GM12878 (cell line): ENCODE data around the gene ATP5F1D. TPM values are rescaled to one million over a fixed set of nuclear protein-coding genes. Genes with fewer than 3 reads are reported as not detected.

ENCODE experiments used
- ATAC-seq: fragments of 200-7000 bp; cut with Tn5 transposase; 3 replicates; pipeline ENCODE4 v1.9.1; 2020; ENCODE audit warnings: mild to moderate bottlenecking, moderate library complexity
- BruUV-seq: library from RNA; stranded (reverse); fragments of 400-500 nt; replicated peaks from 2 replicates; lab custom pipeline; 2021; lab: Mats Ljungman, UMichigan
- CTCF ChIA-PET: fragments of 300-600 bp; sonication (Branson Sonifier 250); formaldehyde crosslinking; extraction: SDS; loops from one replicate; lab custom pipeline; 2021; ENCODE audit warnings: inconsistent platforms; lab: Yijun Ruan, JAX
- POLR2A ChIA-PET: fragments of 350-600 bp; formaldehyde crosslinking; extraction: SDS; loops from one replicate; lab custom pipeline; 2021; ENCODE audit warnings: inconsistent platforms; lab: Charles Lee
- RAD21 ChIA-PET: fragments of 300-600 bp; sonication (Branson Sonifier 250); formaldehyde crosslinking; loops from one replicate; lab custom pipeline; 2023; ENCODE audit warnings: antibody characterized with exemption; ENCODE audit not compliant: unreplicated experiment; lab: Charles Lee
- SMC1A ChIA-PET: fragments of 300-600 bp; sonication (Branson Sonifier 250); formaldehyde crosslinking; loops from one replicate; lab custom pipeline; 2023; ENCODE audit not compliant: unreplicated experiment, uncharacterized antibody; lab: Charles Lee
- DNase-seq: peaks from one replicate; pipeline ENCODE4 v3.0.0-alpha.2; 2011; ENCODE audit warnings: low read depth, low spot score
- FAIRE-seq: peaks from 3 replicates; lab custom pipeline; 2011; peaks lifted over from hg19 to GRCh38; lab: Jason Lieb, UNC
- H2AFZ ChIP-seq: 2 replicates; pipeline ENCODE4 v1.6.0; 2011; ENCODE audit warnings: low read depth, low read length, control low read depth; ENCODE audit not compliant: control insufficient read depth
- H3K27ac ChIP-seq: 2 replicates; pipeline ENCODE4 v1.5.1; 2011; ENCODE audit warnings: control low read depth; ENCODE audit not compliant: control insufficient read depth, insufficient read depth
- H3K27me3 ChIP-seq, 2 experiments: replicated peaks in 1 of 2; 2 replicates each; pipeline versions ENCODE4 v1.6.0 to v1.6.1; 2011; ENCODE audit warnings: low read length in 1 of 2; ENCODE audit not compliant: control insufficient read depth in 2 of 2, insufficient read depth in 2 of 2
- H3K36me3 ChIP-seq, 2 experiments: 2 replicates each; pipeline ENCODE4 v1.5.1; 2011; ENCODE audit warnings: low read length in 1 of 2; ENCODE audit not compliant: control insufficient read depth in 2 of 2, insufficient read depth in 2 of 2
- H3K4me1 ChIP-seq: 2 replicates; pipeline ENCODE4 v1.6.1; 2011; ENCODE audit warnings: mild to moderate bottlenecking, low read length, moderate library complexity, mixed read lengths; ENCODE audit not compliant: control insufficient read depth, insufficient read depth
- H3K4me2 ChIP-seq: 2 replicates; pipeline ENCODE4 v1.6.0; 2011; ENCODE audit warnings: control low read depth; ENCODE audit not compliant: control insufficient read depth, insufficient read depth
- H3K4me3 ChIP-seq: fragments of 200-600 bp; sonication (generic); 2 replicates; pipeline ENCODE4 v1.5.1; 2016
- H3K79me2 ChIP-seq: 2 replicates; pipeline ENCODE4 v1.6.0; 2011; ENCODE audit warnings: low read length; ENCODE audit not compliant: control insufficient read depth, insufficient read depth
- H3K9ac ChIP-seq: 2 replicates; pipeline ENCODE4 v1.8.0; 2011; ENCODE audit warnings: low read length, control low read depth, mixed read lengths; ENCODE audit not compliant: control insufficient read depth, insufficient read depth
- H3K9me3 ChIP-seq: replicated peaks from 3 replicates; pipeline ENCODE4 v1.5.1; 2011; ENCODE audit warnings: mild to moderate bottlenecking, low read length; ENCODE audit not compliant: control insufficient read depth, insufficient read depth
- H4K20me1 ChIP-seq: 2 replicates; pipeline ENCODE4 v1.6.0; 2011; ENCODE audit not compliant: control insufficient read depth, insufficient read depth
- ATF7 ChIP-seq: fragments of 450-650 bp; IDR thresholded peaks from 2 replicates; pipeline ENCODE4 v1.6.1; 2016; ENCODE audit warnings: low read depth, mild to moderate bottlenecking
- BCL3 ChIP-seq: IDR thresholded peaks from 2 replicates; pipeline ENCODE4 v1.6.1; 2011; ENCODE audit warnings: borderline replicate concordance, low read depth, mild to moderate bottlenecking, moderate library complexity, low read length; ENCODE audit not compliant: insufficient read depth, poor library complexity, severe bottlenecking
- BCLAF1 ChIP-seq: fragments of 450-650 bp; IDR thresholded peaks from 2 replicates; pipeline ENCODE4 v1.6.1; 2017; ENCODE audit warnings: antibody characterized with exemption, mild to moderate bottlenecking, moderate library complexity
- CREM ChIP-seq: IDR thresholded peaks from 2 replicates; pipeline ENCODE4 v1.6.1; 2014; ENCODE audit warnings: antibody characterized with exemption, low read depth
- DPF2 ChIP-seq: fragments of 450-650 bp; IDR thresholded peaks from 2 replicates; pipeline ENCODE4 v1.6.1; 2017; ENCODE audit warnings: mild to moderate bottlenecking
- EGR1 ChIP-seq, 2 experiments: IDR thresholded peaks; 1 replicate in 1 of 2; 2 replicates in 1 of 2; pipeline ENCODE4 v1.6.1; 2011 to 2012; ENCODE audit warnings: low read depth in 2 of 2, low read length in 2 of 2, borderline replicate concordance in 1 of 2, mild to moderate bottlenecking in 1 of 2, moderate library complexity in 1 of 2
- HCFC1 ChIP-seq: fragments of 150-350 bp; IDR thresholded peaks from 2 replicates; pipeline ENCODE4 v1.6.1; 2014; ENCODE audit warnings: low read length
- KAT2A ChIP-seq: conservative IDR thresholded peaks from 2 replicates; pipeline ENCODE4 v1.6.1; 2011; ENCODE audit warnings: low read depth, low read length; ENCODE audit not compliant: control insufficient read depth
- MXI1 ChIP-seq: fragments of 150-350 bp; IDR thresholded peaks from 2 replicates; pipeline ENCODE4 v1.6.1; 2011; ENCODE audit warnings: low read depth, mild to moderate bottlenecking, inconsistent platforms, low read length, improper control_type of control experiment
- NBN ChIP-seq: fragments of 450-650 bp; IDR thresholded peaks from 2 replicates; pipeline ENCODE4 v1.6.1; 2016
- NFYA ChIP-seq: IDR thresholded peaks from 2 replicates; pipeline ENCODE4 v1.6.1; 2011; ENCODE audit warnings: low read depth, mild to moderate bottlenecking, low read length, improper control_type of control experiment, borderline replicate concordance
- RAD21 ChIP-seq: IDR thresholded peaks from 2 replicates; pipeline ENCODE4 v1.6.1; 2011; ENCODE audit warnings: mild to moderate bottlenecking, low read depth, low read length, moderate library complexity; ENCODE audit not compliant: insufficient read depth
- SIN3A ChIP-seq: IDR thresholded peaks from 2 replicates; pipeline ENCODE4 v1.6.1; 2012; ENCODE audit warnings: low read depth, low read length, improper control_type of control experiment
- SMAD5 ChIP-seq: IDR thresholded peaks from 2 replicates; pipeline ENCODE4 v1.6.1; 2016; ENCODE audit warnings: antibody characterized with exemption, low read depth
- YY1 ChIP-seq: IDR thresholded peaks from 2 replicates; pipeline ENCODE4 v1.6.1; 2011; ENCODE audit warnings: low read depth, mild to moderate bottlenecking, low read length
- WGBS: methylation state at CpG from one replicate; pipeline ENCODE4 v1.1.6; 2016; ENCODE audit warnings: low lambda C conversion rate; ENCODE audit not compliant: insufficient replicate concordance, insufficient coverage; ENCODE audit errors: missing lambda C conversion rate; 5-methylcytosine and 5-hydroxymethylcytosine counted together
- in situ Hi-C: fragments of 300-500 bp; cut with MboI; formaldehyde crosslinking; loops from 9 replicates; pipeline ENCODE4 v1.14.3; 2018; ENCODE audit warnings: mixed read lengths
- intact Hi-C: fragments of 100-400 bp; cut with micrococcal nuclease; formaldehyde crosslinking; loops from one replicate; pipeline ENCODE4 v1.14.2; 2022; ENCODE audit not compliant: unreplicated experiment
- polyA plus RNA-seq, 11 experiments: library from polyadenylated mRNA; depleted of rRNA in 4 of 11; unstranded in 6 of 11; stranded (reverse) in 5 of 11; fragments of >200 nt; fragmentation: Nextera tagmentation in 4 of 11; fragmentation: Illumina TruSeq in 1 of 11; extraction: Ambion mirVana in 4 of 11; extraction: Trizol in 1 of 11; gene quantifications; 1 replicate in 1 of 11; 2 replicates in 10 of 11; pipeline versions ENCODE4 v1.2.1 to v1.2.3, GENCODE V29; 2011 to 2016; ENCODE audit warnings: inconsistent platforms in 2 of 11, missing spikeins in 2 of 11, low read depth in 1 of 11
- total RNA-seq, 4 experiments: library from RNA; depleted of rRNA in 3 of 4; stranded (reverse); fragments of >200 nt in 3 of 4; fragmentation: Illumina TruSeq in 1 of 4; extraction: Trizol in 1 of 4; gene quantifications; 2 replicates each; pipeline versions ENCODE4 v1.2.1 to v1.2.3, GENCODE V29; 2013 to 2021
- TF ChIP-seq, protein P1 (sequence below): fragments of 450-650 bp; IDR thresholded peaks from 2 replicates; pipeline ENCODE4 v1.6.1; 2016; ENCODE audit warnings: mild to moderate bottlenecking
- TF ChIP-seq, protein P2 (sequence below), 3 experiments: IDR thresholded peaks in 2 of 3; conservative IDR thresholded peaks in 1 of 3; 2 replicates each; pipeline ENCODE4 v1.5.1; 2011; ENCODE audit warnings: low read depth in 3 of 3, low read length in 3 of 3, mild to moderate bottlenecking in 3 of 3, control low read depth in 2 of 3, moderate library complexity in 2 of 3, inconsistent platforms in 1 of 3, mixed read lengths in 1 of 3; ENCODE audit not compliant: control insufficient read depth in 2 of 3, insufficient read depth in 1 of 3; ENCODE audit errors: extremely low read depth in 1 of 3

ATP5F1D gene
- total and polyA plus RNA-seq, 10 of the 15 experiments (the other 5 are each of a cell fraction or from before 2014, with no cell fraction given): 7.2 to 357 (median 49.5) TPM

DNA sequence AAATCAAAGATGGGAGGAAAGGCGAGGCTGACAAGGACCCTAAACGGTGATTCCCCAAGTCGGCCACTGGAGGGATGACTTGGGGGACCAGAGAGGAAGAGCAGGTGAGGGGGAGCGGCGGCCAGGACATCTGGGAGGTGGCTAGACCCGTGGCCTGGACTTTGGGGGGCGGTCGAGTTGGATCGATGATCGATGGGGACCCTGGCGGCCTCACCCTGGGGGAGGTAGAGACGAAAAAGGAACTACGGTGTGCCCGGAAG is 19.9 kb downstream of the ATP5F1D start:
- intact Hi-C loops: no loop called here
- BruUV-seq: no TSS peak
- H3K4me2 ChIP-seq: peak overlapping the region; percentile 97
- H3K27ac ChIP-seq: peak overlapping the region; percentile 91
- no peak overlapping the region; the same call in 1 of the 2 replicates for H2AFZ ChIP-seq
- no peak for FAIRE-seq
- in situ Hi-C loops: loop anchor here (10.0 kb wide), 1 partner anchor 823 kb away; no protein-coding TSS in a partner anchor
- DNase-seq: no peak
- H3K9ac ChIP-seq: peak overlapping the region; percentile 77
- H3K79me2 ChIP-seq: peaks cover 35% of the 10 kb centered on the region
- H3K36me3 ChIP-seq: peaks cover 0 to 7% of the 10 kb centered on the region in 2 experiments; a peak in 3 of 4 replicates
- CTCF ChIA-PET: interaction anchor here (1.5 to 2.5 kb wide), 2 partner anchors 8 to 17 kb away, joined by 11 to 16 read pairs; no protein-coding TSS in a partner anchor
- no peaks in the 10 kb centered on the region for H3K9me3 ChIP-seq
- peak overlapping the region; percentile 92 for H3K4me3 ChIP-seq
- H4K20me1 ChIP-seq: no peaks in the 10 kb centered on the region
- H3K27me3 ChIP-seq: no peaks in the 10 kb centered on the region
- ATAC-seq: no peak
- no peak for TF ChIP-seq YY1
- no peak for TF ChIP-seq KAT2A
- TF ChIP-seq, protein P1, sequence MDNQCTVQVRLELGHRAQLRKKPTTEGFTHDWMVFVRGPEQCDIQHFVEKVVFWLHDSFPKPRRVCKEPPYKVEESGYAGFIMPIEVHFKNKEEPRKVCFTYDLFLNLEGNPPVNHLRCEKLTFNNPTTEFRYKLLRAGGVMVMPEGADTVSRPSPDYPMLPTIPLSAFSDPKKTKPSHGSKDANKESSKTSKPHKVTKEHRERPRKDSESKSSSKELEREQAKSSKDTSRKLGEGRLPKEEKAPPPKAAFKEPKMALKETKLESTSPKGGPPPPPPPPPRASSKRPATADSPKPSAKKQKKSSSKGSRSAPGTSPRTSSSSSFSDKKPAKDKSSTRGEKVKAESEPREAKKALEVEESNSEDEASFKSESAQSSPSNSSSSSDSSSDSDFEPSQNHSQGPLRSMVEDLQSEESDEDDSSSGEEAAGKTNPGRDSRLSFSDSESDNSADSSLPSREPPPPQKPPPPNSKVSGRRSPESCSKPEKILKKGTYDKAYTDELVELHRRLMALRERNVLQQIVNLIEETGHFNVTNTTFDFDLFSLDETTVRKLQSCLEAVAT: peak; percentile 89
- no peak for TF ChIP-seq BCL3
- TF ChIP-seq MXI1: no peak
- no peak for TF ChIP-seq RAD21
- TF ChIP-seq HCFC1: no peak
- TF ChIP-seq ATF7: 0 out of 2 replicates have a peak, but pooled peaks have one; percentile 10
- TF ChIP-seq NBN: peak; percentile 75; the same call in 1 of the 2 replicates
- no peak for TF ChIP-seq SMAD5
- TF ChIP-seq SIN3A: no peak
- TF ChIP-seq DPF2: no peak
- TF ChIP-seq NFYA: no peak
- TF ChIP-seq BCLAF1: no peak
- TF ChIP-seq CREM: no peak
- TF ChIP-seq, protein P2, sequence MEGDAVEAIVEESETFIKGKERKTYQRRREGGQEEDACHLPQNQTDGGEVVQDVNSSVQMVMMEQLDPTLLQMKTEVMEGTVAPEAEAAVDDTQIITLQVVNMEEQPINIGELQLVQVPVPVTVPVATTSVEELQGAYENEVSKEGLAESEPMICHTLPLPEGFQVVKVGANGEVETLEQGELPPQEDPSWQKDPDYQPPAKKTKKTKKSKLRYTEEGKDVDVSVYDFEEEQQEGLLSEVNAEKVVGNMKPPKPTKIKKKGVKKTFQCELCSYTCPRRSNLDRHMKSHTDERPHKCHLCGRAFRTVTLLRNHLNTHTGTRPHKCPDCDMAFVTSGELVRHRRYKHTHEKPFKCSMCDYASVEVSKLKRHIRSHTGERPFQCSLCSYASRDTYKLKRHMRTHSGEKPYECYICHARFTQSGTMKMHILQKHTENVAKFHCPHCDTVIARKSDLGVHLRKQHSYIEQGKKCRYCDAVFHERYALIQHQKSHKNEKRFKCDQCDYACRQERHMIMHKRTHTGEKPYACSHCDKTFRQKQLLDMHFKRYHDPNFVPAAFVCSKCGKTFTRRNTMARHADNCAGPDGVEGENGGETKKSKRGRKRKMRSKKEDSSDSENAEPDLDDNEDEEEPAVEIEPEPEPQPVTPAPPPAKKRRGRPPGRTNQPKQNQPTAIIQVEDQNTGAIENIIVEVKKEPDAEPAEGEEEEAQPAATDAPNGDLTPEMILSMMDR (IDR thresholded peaks at IDR 0.05 in 2 of 3, conservative IDR thresholded peaks at IDR 0.05 in 1 of 3; ENCODE audit: control insufficient read depth in 2 of 3, extremely low read depth in 1 of 3, insufficient read depth in 1 of 3, low read depth in 3 of 3, low read length in 3 of 3): peak in 1 of 3 experiments; percentile 21; a peak in 1 of 6 replicates
- TF ChIP-seq EGR1 (IDR thresholded peaks at IDR 0.05; ENCODE audit: borderline replicate concordance in 1 of 2, low read depth in 2 of 2, low read length in 2 of 2): no peak
- TF ChIP-seq, all 136 proteins: peak for 4
- SMC1A ChIA-PET: interaction anchor here (1.0 to 1.8 kb wide), 3 partner anchors 8 to 213 kb away, joined by 3 to 6 read pairs (median 5); no protein-coding TSS in a partner anchor
- RAD21 ChIA-PET: interaction anchor here (3.8 kb wide), 1 partner anchor 17 kb away, joined by 24 read pairs; no protein-coding TSS in a partner anchor
- WGBS: under 1% methylated on average over 14 of the region's 14 CpGs
- POLR2A ChIA-PET: interaction anchor here (0.8 to 3.6 kb wide), 4 partner anchors 9 to 14 kb away, joined by 4 to 29 read pairs (median 7); partner anchors contain the start of gene FAM174C
- H3K4me1 ChIP-seq: peaks cover 58% of the 10 kb centered on the region
